Transverse colon (tissue), 4 donors: ENCODE data around the gene PI4K2A. TPM values are rescaled to one million over a fixed set of nuclear protein-coding genes. Genes with fewer than 3 reads are reported as not detected.

ENCODE experiments used
- DNase-seq: peaks from one replicate; pipeline ENCODE4 v3.0.0-alpha.2; 2019
- H3K27ac ChIP-seq, 4 donors: fragments of 200-600 bp; sonication (generic); 2 replicates each; pipeline ENCODE4 v1.5.1; 2016 to 2018; ENCODE audit warnings: inconsistent platforms in 4 of 4
- H3K27me3 ChIP-seq: fragments of 200-600 bp; sonication (generic); 2 replicates; pipeline ENCODE4 v1.5.1; 2017; ENCODE audit warnings: inconsistent platforms
- H3K36me3 ChIP-seq, 4 donors: fragments of 200-600 bp; sonication (generic); 2 replicates each; pipeline ENCODE4 v1.5.1; 2017 to 2019; ENCODE audit warnings: inconsistent platforms in 4 of 4
- H3K4me1 ChIP-seq, 4 donors: fragments of 200-600 bp; sonication (generic); 2 replicates each; pipeline ENCODE4 v1.5.1; 2017 to 2020; ENCODE audit warnings: inconsistent platforms in 4 of 4
- H3K4me3 ChIP-seq, 4 donors: fragments of 200-600 bp; sonication (generic); 1 replicate in 1 of 4; 2 replicates in 3 of 4; pipeline versions ENCODE4 v1.5.1 to v1.6.1; 2017 to 2019; ENCODE audit warnings: inconsistent platforms in 4 of 4
- H3K9me3 ChIP-seq, 2 donors: fragments of 200-600 bp; sonication (generic); 2 replicates each; pipeline ENCODE4 v1.5.1; 2017 to 2019; ENCODE audit warnings: inconsistent platforms in 2 of 2
- EP300 ChIP-seq: sonication (generic); formaldehyde crosslinking; IDR thresholded peaks from one replicate; pipeline ENCODE4 v1.6.1; 2017; ENCODE audit warnings: antibody characterized with exemption, low read depth
- POLR2A ChIP-seq: fragments of 450-650 bp; IDR thresholded peaks from one replicate; pipeline ENCODE4 v1.6.1; 2016; ENCODE audit warnings: antibody characterized with exemption, mild to moderate bottlenecking, moderate library complexity
- POLR2AphosphoS5 ChIP-seq, 3 donors: sonication (generic); formaldehyde crosslinking; IDR thresholded peaks; one replicate each; pipeline ENCODE4 v1.6.1; 2016; ENCODE audit warnings: antibody characterized with exemption in 3 of 3
- WGBS, 2 donors: methylation state at CpG; one replicate each; pipeline ENCODE4 v1.1.5; 2018; ENCODE audit warnings: low coverage in 1 of 2; 5-methylcytosine and 5-hydroxymethylcytosine counted together
- in situ Hi-C, 4 donors: fragments of 200-750 bp; cut with MboI; loops; one replicate each; pipeline versions ENCODE4 v1.15.0 to v1.15.1; 2017; ENCODE audit warnings: low sequenced_read_pairs in 3 of 4, low pct_ligation_motif_present in 1 of 4, low pct_unique_long_range_greater_than_20kb in 1 of 4
- intact Hi-C: fragments of 100-400 bp; cut with DNase I; formaldehyde crosslinking; loops from one replicate; pipeline ENCODE4 v1.15.1; 2023; ENCODE audit warnings: low total_unique reads
- total RNA-seq, 4 donors: library from RNA; depleted of rRNA; stranded (reverse); fragments of >200 nt; gene quantifications; one replicate each; pipeline ENCODE4 v1.1.0, GENCODE V29; 2016
- TF ChIP-seq, protein P1 (sequence below), 5 experiments: fragments of 200-600 bp in 3 of 5; fragments of 450-650 bp in 2 of 5; sonication (generic) in 3 of 5; IDR thresholded peaks; 1 replicate in 2 of 5; 2 replicates in 3 of 5; pipeline ENCODE4 v1.5.1; 2016 to 2017; ENCODE audit warnings: antibody characterized with exemption in 5 of 5, inconsistent platforms in 3 of 5, mild to moderate bottlenecking in 2 of 5, moderate library complexity in 1 of 5

Gene PI4K2A
- total RNA-seq, 4 donors from 2014 or later, result 7.6 to 19.1 (median 11.3) TPM

DNA sequence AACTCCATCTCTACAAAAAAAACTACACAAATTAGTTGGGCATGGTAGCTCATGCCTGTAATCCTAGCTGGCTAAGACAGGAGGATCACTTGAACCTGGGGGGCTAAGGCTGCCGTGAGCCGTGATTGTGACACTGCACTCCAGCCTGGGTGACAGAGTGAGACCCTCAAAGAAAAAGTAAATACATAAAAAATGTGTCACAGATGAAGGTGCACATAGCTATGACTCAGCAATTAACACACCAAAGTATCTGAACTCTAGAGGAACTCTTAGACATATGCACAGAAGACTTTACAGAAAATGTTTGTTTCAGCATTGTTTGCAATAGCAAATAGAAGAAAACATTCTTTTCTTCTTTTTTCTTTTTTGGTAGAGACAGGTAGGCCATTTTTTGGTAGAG lies 42.7 kb upstream of the PI4K2A start:
- no peak overlapping the region for H3K27ac ChIP-seq
- no peaks in the 10 kb centered on the region for H3K27me3 ChIP-seq
- TF ChIP-seq EP300, result no peak
- no peak for TF ChIP-seq POLR2AphosphoS5 (IDR thresholded peaks at IDR 0.05)
- TF ChIP-seq, protein P1, sequence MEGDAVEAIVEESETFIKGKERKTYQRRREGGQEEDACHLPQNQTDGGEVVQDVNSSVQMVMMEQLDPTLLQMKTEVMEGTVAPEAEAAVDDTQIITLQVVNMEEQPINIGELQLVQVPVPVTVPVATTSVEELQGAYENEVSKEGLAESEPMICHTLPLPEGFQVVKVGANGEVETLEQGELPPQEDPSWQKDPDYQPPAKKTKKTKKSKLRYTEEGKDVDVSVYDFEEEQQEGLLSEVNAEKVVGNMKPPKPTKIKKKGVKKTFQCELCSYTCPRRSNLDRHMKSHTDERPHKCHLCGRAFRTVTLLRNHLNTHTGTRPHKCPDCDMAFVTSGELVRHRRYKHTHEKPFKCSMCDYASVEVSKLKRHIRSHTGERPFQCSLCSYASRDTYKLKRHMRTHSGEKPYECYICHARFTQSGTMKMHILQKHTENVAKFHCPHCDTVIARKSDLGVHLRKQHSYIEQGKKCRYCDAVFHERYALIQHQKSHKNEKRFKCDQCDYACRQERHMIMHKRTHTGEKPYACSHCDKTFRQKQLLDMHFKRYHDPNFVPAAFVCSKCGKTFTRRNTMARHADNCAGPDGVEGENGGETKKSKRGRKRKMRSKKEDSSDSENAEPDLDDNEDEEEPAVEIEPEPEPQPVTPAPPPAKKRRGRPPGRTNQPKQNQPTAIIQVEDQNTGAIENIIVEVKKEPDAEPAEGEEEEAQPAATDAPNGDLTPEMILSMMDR (IDR thresholded peaks at IDR 0.05), result no peak
- no peak for TF ChIP-seq POLR2A
- no peak overlapping the region for H3K4me3 ChIP-seq
- H3K4me1 ChIP-seq, result peaks cover 3 to 10% (median 5%) of the 10 kb centered on the region in 4 donors
- H3K9me3 ChIP-seq, result no peaks in the 10 kb centered on the region
- in situ Hi-C loops (no loop called here), intact Hi-C loops (no loop called here)
- WGBS, 2 donors, result 95 to 100% methylated on average over 2 of the region's 2 CpGs
- no peak for DNase-seq
- H3K36me3 ChIP-seq, result no peaks in the 10 kb centered on the region

DNA sequence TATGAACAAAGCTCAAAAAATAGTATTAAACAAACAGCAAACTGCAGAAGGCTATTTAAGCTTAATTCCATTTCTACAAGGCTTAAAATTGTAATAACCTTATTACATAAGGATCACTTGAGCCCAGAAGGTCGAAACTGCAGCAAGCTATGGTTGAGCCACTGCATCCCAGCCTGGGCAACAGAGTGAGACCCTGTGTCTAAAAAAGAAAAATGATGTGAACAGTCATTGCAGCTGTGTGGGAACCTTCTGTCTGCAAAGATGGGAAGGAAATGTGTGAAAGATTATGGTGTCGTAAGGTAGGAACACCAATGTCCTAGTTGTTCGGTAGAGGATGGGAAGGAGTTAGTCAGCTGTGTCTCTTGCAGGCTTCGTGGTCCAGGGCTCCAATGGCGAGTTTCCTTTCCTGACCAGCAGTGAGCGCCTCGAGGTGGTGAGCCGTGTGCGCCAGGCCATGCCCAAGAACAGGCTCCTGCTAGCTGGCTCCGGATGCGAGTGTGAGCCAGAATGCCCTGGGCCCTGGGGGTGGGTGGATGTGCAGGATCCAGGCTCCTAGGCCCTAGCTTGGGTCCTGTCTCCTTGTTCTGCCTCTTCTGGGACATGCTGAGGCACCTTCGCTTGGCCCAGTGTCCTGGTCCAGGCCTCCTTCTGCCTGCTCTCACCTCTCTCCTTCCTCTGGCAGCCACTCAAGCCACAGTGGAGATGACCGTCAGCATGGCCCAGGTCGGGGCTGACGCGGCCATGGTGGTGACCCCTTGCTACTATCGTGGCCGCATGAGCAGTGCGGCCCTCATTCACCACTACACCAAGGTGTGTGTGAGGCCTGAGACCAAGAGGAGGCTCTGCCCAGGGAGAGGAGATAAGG lies 41.8 kb upstream of the PI4K2A start:
- WGBS, 2 donors, result 92 to 93% methylated on average over 8 to 19 of the region's 19 CpGs
- no peak for TF ChIP-seq POLR2A
- TF ChIP-seq, protein P1 (IDR thresholded peaks at IDR 0.05), result no peak
- TF ChIP-seq POLR2AphosphoS5 (IDR thresholded peaks at IDR 0.05), result no peak
- TF ChIP-seq EP300, result no peak

DNA sequence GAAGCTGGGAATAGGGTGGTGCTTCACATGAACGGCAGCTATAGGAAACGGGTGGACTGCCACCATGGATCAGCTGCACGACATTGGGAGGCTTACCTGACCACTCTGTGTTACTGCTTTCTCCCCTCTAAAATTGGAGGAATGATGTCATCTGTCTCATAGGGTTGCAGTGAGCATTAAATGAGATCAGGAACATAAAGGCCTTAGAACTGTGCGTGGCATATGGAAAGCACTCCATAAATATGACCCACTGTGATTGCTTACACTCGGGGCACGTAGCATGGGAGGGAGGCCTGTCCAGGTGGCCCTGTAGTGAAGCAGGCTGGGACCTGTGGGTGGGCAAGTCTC lies 41.2 kb upstream of the PI4K2A start:
- TF ChIP-seq POLR2A (no peak), POLR2AphosphoS5 (IDR thresholded peaks at IDR 0.05) (no peak)
- no peak overlapping the region for H3K27ac ChIP-seq
- peaks cover 3 to 10% (median 5%) of the 10 kb centered on the region in 4 donors for H3K4me1 ChIP-seq
- DNase-seq, result no peak
- in situ Hi-C loops, result no loop called here
- H3K36me3 ChIP-seq, result no peaks in the 10 kb centered on the region
- 82 to 100% methylated on average over 2 to 6 of the region's 6 CpGs for WGBS, 2 donors
- intact Hi-C loops, result no loop called here
- no peaks in the 10 kb centered on the region for H3K27me3 ChIP-seq
- H3K9me3 ChIP-seq, result no peaks in the 10 kb centered on the region
- no peak overlapping the region for H3K4me3 ChIP-seq

More for the DNA sequence above, 41.8 kb upstream of the PI4K2A start:
- H3K27me3 ChIP-seq, result no peaks in the 10 kb centered on the region
- peaks cover 3 to 10% (median 5%) of the 10 kb centered on the region in 4 donors for H3K4me1 ChIP-seq
- H3K4me3 ChIP-seq, result no peak overlapping the region
- H3K9me3 ChIP-seq, result no peaks in the 10 kb centered on the region
- no peaks in the 10 kb centered on the region for H3K36me3 ChIP-seq
- intact Hi-C loops, result no loop called here
- in situ Hi-C loops, result no loop called here
- no peak for DNase-seq
- no peak overlapping the region for H3K27ac ChIP-seq

DNA sequence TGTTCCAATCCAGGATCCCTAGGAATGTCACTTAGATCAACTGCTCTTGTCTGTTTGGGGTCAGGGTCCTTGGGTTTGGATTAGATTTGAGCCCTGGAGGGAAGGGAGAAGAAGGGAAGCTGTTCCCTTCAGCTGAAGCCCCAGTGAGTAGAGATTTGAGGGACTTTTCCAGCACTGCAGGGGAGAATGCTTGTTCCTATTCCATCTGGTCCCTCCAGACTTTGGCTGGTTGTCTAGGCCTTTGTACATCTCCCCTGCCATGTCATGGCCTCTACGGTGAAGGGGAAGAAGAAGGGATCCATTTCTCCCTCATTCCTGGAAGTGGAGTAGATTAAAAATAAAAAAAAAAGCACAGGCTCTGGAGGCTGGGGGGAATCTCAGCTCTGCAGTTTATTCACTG lies 39.9 kb upstream of the PI4K2A start:
- Histone ChIP-seq H3K9me3 (no peaks in the 10 kb centered on the region), H3K4me3 (no peak overlapping the region), H3K27me3 (no peaks in the 10 kb centered on the region), H3K4me1 (peaks cover under 1 to 10% (median 5%) of the 10 kb centered on the region in 4 donors), H3K27ac (no peak overlapping the region), H3K36me3 (no peaks in the 10 kb centered on the region)
- DNase-seq, result no peak
- 95% methylated on average over 1 of the region's 1 CpG; no CpG with 5 or more reads in 1 of the 2 donors for WGBS, 2 donors
- in situ Hi-C loops (no loop called here), intact Hi-C loops (no loop called here)
- TF ChIP-seq, protein P1 (IDR thresholded peaks at IDR 0.05), result no peak
- TF ChIP-seq POLR2AphosphoS5 (IDR thresholded peaks at IDR 0.05), result no peak
- TF ChIP-seq POLR2A, result no peak
- TF ChIP-seq EP300, result no peak
